Smooth muscle cell (in vitro differentiated cells): ENCODE measurements around the gene EGFL7. TPM values are rescaled to one million over a fixed set of nuclear protein-coding genes. Genes with fewer than 3 reads are reported as not detected.

ENCODE experiments used
- DNase-seq: peaks from one replicate; lab custom pipeline; 2025; ENCODE audit not compliant: unreplicated experiment; lab: John Stamatoyannopoulos, UW
- H2AFZ ChIP-seq: fragments of 200-600 bp; sonication (generic); 2 replicates; pipeline ENCODE4 v1.6.0; 2016; ENCODE audit warnings: antibody characterized with exemption, low read depth, mild to moderate bottlenecking
- H3F3A ChIP-seq: fragments of 200-600 bp; sonication (generic); 2 replicates; pipeline ENCODE4 v1.6.0; 2017; ENCODE audit warnings: antibody characterized with exemption, low read depth
- H3K27ac ChIP-seq: fragments of 200-600 bp; sonication (generic); 2 replicates; pipeline ENCODE4 v1.5.1; 2016; ENCODE audit warnings: low read depth, mild to moderate bottlenecking
- H3K27me3 ChIP-seq: fragments of 200-600 bp; sonication (generic); 2 replicates; pipeline ENCODE4 v1.6.1; 2016; ENCODE audit warnings: low read depth, mild to moderate bottlenecking
- H3K36me3 ChIP-seq: fragments of 200-600 bp; sonication (generic); 2 replicates; pipeline ENCODE4 v1.5.1; 2016; ENCODE audit warnings: low read depth
- H3K4me1 ChIP-seq: fragments of 200-600 bp; sonication (generic); 2 replicates; pipeline ENCODE4 v1.5.1; 2016; ENCODE audit warnings: low read depth
- H3K4me2 ChIP-seq: fragments of 200-600 bp; sonication (generic); 2 replicates; pipeline ENCODE4 v1.6.0; 2016; ENCODE audit warnings: mild to moderate bottlenecking
- H3K4me3 ChIP-seq: fragments of 200-600 bp; sonication (generic); 2 replicates; pipeline ENCODE4 v1.5.1; 2016; ENCODE audit warnings: mild to moderate bottlenecking
- H3K79me2 ChIP-seq: fragments of 200-600 bp; sonication (generic); 2 replicates; pipeline ENCODE4 v1.6.0; 2016; ENCODE audit warnings: low read depth, mild to moderate bottlenecking
- H3K9ac ChIP-seq: fragments of 200-600 bp; sonication (generic); 2 replicates; pipeline ENCODE4 v1.6.0; 2016; ENCODE audit warnings: low read depth
- H3K9me3 ChIP-seq: fragments of 200-600 bp; sonication (generic); replicated peaks from 2 replicates; pipeline ENCODE4 v1.5.1; 2016; ENCODE audit warnings: low read depth
- H4K20me1 ChIP-seq: fragments of 200-600 bp; sonication (generic); 2 replicates; pipeline ENCODE4 v1.6.0; 2016; ENCODE audit warnings: low read depth
- CTCF ChIP-seq: fragments of 200-600 bp; sonication (generic); IDR thresholded peaks from 2 replicates; pipeline ENCODE4 v1.5.1; 2017; ENCODE audit warnings: borderline replicate concordance, mild to moderate bottlenecking, antibody characterized with exemption; ENCODE audit not compliant: insufficient read depth, poor library complexity, severe bottlenecking
- WGBS: methylation state at CpG from one replicate; pipeline ENCODE4 v1.1.7; 2016; ENCODE audit warnings: low lambda C conversion rate; 5-methylcytosine and 5-hydroxymethylcytosine counted together
- polyA plus RNA-seq: library from polyadenylated mRNA; unstranded; fragments of >200 nt; fragmentation: Nextera tagmentation; extraction: Ambion mirVana; gene quantifications from 2 replicates; pipeline ENCODE4 v1.2.1, GENCODE V29; 2016
- total RNA-seq: library from RNA; depleted of rRNA; stranded (reverse); fragments of >200 nt; gene quantifications from 2 replicates; pipeline ENCODE4 v1.2.3, GENCODE V29; 2014

EGFL7 gene
- total and polyA plus RNA-seq, 2 experiments from 2014 or later: 61.8 to 239 TPM

- Histone ChIP-seq H3K4me2 (no peak overlapping the region), H2AFZ (no peak overlapping the region), H3K9me3 (no peaks in the 10 kb centered on the region), H3K9ac (no peak overlapping the region), H3F3A (no peaks in the 10 kb centered on the region), H3K27ac (no peak overlapping the region), H3K36me3 (no peaks in the 10 kb centered on the region), H3K4me1 (peaks cover 2% of the 10 kb centered on the region), H4K20me1 (peaks cover 64% of the 10 kb centered on the region), H3K79me2 (no peaks in the 10 kb centered on the region), H3K27me3 (no peaks in the 10 kb centered on the region), H3K4me3 (no peak overlapping the region)
- no peak for DNase-seq
- TF ChIP-seq CTCF: no peak
- WGBS: 95% methylated on average over 15 of the region's 20 CpGs
Observed at GRCh38 chr9:136718345-136719194, 55.9 kb downstream of the EGFL7 start.

- DNase-seq: no peak
- TF ChIP-seq CTCF: no peak
- Histone ChIP-seq H2AFZ (no peak overlapping the region), H3K4me3 (no peak overlapping the region), H3K9ac (no peak overlapping the region), H3F3A (no peaks in the 10 kb centered on the region), H3K9me3 (no peaks in the 10 kb centered on the region), H3K27me3 (no peaks in the 10 kb centered on the region), H3K36me3 (no peaks in the 10 kb centered on the region), H3K79me2 (no peaks in the 10 kb centered on the region), H3K4me2 (no peak overlapping the region), H3K4me1 (no peaks in the 10 kb centered on the region), H3K27ac (no peak overlapping the region), H4K20me1 (peaks cover 71% of the 10 kb centered on the region)
- 95% methylated on average over 17 of the region's 24 CpGs for WGBS
Observed at GRCh38 chr9:136719195-136719880, 56.6 kb downstream of the EGFL7 start.

- H3K4me3 ChIP-seq: no peak overlapping the region
- H3K27me3 ChIP-seq: no peaks in the 10 kb centered on the region
- H3F3A ChIP-seq: no peaks in the 10 kb centered on the region
- no peak overlapping the region for H3K4me2 ChIP-seq
- TF ChIP-seq CTCF: no peak
- 67% methylated on average over 16 of the region's 20 CpGs for WGBS
- no peak overlapping the region for H2AFZ ChIP-seq
- H3K27ac ChIP-seq: no peak overlapping the region
- no peaks in the 10 kb centered on the region for H3K36me3 ChIP-seq
- H3K9ac ChIP-seq: no peak overlapping the region
- H4K20me1 ChIP-seq: peaks cover 82% of the 10 kb centered on the region
- DNase-seq: no peak
- H3K4me1 ChIP-seq: no peaks in the 10 kb centered on the region
- no peaks in the 10 kb centered on the region for H3K9me3 ChIP-seq
- no peaks in the 10 kb centered on the region for H3K79me2 ChIP-seq
Observed at GRCh38 chr9:136720251-136720897, 57.7 kb downstream of the EGFL7 start.
